Loucy (cell line): ENCODE data around the gene CRYZ.
A peak's percentile ranks its signal among the peaks of the same experiment; 100 is the strongest.

Source experiments
- H2AFZ ChIP-seq: fragments of 200-600 bp; sonication (generic); 2 replicates; pipeline ENCODE4 v1.6.0; 2016; ENCODE audit warnings: antibody characterized with exemption, mild to moderate bottlenecking, low read length, moderate library complexity
- H3F3A ChIP-seq: fragments of 200-600 bp; 2 replicates; pipeline ENCODE4 v1.6.0; 2016; ENCODE audit warnings: antibody characterized with exemption, low read depth, mild to moderate bottlenecking
- H3K27me3 ChIP-seq: fragments of 200-600 bp; sonication (generic); 2 replicates; pipeline ENCODE4 v1.6.1; 2014; ENCODE audit warnings: low read length, mild to moderate bottlenecking; ENCODE audit not compliant: insufficient read depth, poor library complexity, severe bottlenecking
- H3K36me3 ChIP-seq: fragments of 200-600 bp; sonication (generic); 2 replicates; pipeline ENCODE4 v1.6.1; 2016; ENCODE audit warnings: low read length; ENCODE audit not compliant: insufficient read depth
- H3K4me1 ChIP-seq: fragments of 200-600 bp; sonication (generic); 2 replicates; pipeline ENCODE4 v1.5.1; 2014; ENCODE audit warnings: low read length, mild to moderate bottlenecking; ENCODE audit not compliant: insufficient read depth, poor library complexity, severe bottlenecking
- H3K4me2 ChIP-seq: fragments of 200-600 bp; sonication (generic); 2 replicates; pipeline ENCODE4 v1.6.0; 2014; ENCODE audit warnings: antibody characterized with exemption, low read length, low read depth, mild to moderate bottlenecking; ENCODE audit not compliant: poor library complexity, severe bottlenecking
- H3K4me3 ChIP-seq: fragments of 200-600 bp; sonication (generic); 2 replicates; pipeline ENCODE4 v1.5.1; 2014; ENCODE audit warnings: low read length, mild to moderate bottlenecking, mixed read lengths; ENCODE audit not compliant: poor library complexity, severe bottlenecking
- H3K79me2 ChIP-seq: fragments of 200-600 bp; sonication (generic); 2 replicates; pipeline ENCODE4 v1.6.1; 2014; ENCODE audit warnings: low read length; ENCODE audit not compliant: insufficient read depth
- H3K9ac ChIP-seq: fragments of 200-600 bp; sonication (generic); 2 replicates; pipeline ENCODE4 v1.6.0; 2014; ENCODE audit warnings: mild to moderate bottlenecking, low read depth, low read length, moderate library complexity; ENCODE audit not compliant: poor library complexity, severe bottlenecking
- H3K9me2 ChIP-seq: fragments of 200-600 bp; sonication (generic); replicated peaks from 2 replicates; pipeline ENCODE4 v1.6.1; 2016; ENCODE audit warnings: low read depth, low read length, mixed read lengths
- H3K9me3 ChIP-seq: fragments of 200-600 bp; sonication (generic); 2 replicates; pipeline ENCODE4 v1.6.1; 2014; ENCODE audit warnings: mild to moderate bottlenecking, antibody characterized with exemption, low read length, low read depth; ENCODE audit not compliant: insufficient read depth
- H4K20me1 ChIP-seq: fragments of 200-600 bp; sonication (generic); 2 replicates; pipeline ENCODE4 v1.6.0; 2014; ENCODE audit warnings: antibody characterized with exemption, low read length, mild to moderate bottlenecking; ENCODE audit not compliant: insufficient read depth, poor library complexity, severe bottlenecking
- CTCF ChIP-seq: fragments of 200-600 bp; sonication (generic); conservative IDR thresholded peaks from 2 replicates; pipeline ENCODE4 v1.5.1; 2014; ENCODE audit warnings: mild to moderate bottlenecking, antibody characterized with exemption, low read length
- EZH2phosphoT487 ChIP-seq: fragments of 200-600 bp; IDR thresholded peaks from 2 replicates; pipeline ENCODE4 v1.6.1; 2018; ENCODE audit warnings: antibody characterized with exemption, mild to moderate bottlenecking, moderate library complexity, borderline replicate concordance

CRYZ gene

GRCh38 chr1:74771913-74772515, 39.2 kb upstream of the CRYZ start:
- Histone ChIP-seq H3K79me2 (no peaks in the 10 kb centered on the region), H3F3A (no peaks in the 10 kb centered on the region), H3K9me2 (no peaks in the 10 kb centered on the region), H3K4me2 (no peak overlapping the region), H2AFZ (peak overlapping the region; percentile 42), H3K4me1 (peaks cover 5% of the 10 kb centered on the region), H3K36me3 (no peaks in the 10 kb centered on the region), H3K9ac (no peak overlapping the region), H3K9me3 (no peaks in the 10 kb centered on the region), H3K27me3 (no peaks in the 10 kb centered on the region), H3K4me3 (no peak overlapping the region), H4K20me1 (no peaks in the 10 kb centered on the region)
- TF ChIP-seq CTCF (peak; percentile 76), EZH2phosphoT487 (no peak)

- H3K4me1 ChIP-seq: peaks cover under 1% of the 10 kb centered on the region
- H3K27me3 ChIP-seq: no peaks in the 10 kb centered on the region
- no peaks in the 10 kb centered on the region for H3K79me2 ChIP-seq
- H3F3A ChIP-seq: no peaks in the 10 kb centered on the region
- no peaks in the 10 kb centered on the region for H3K9me2 ChIP-seq
- no peaks in the 10 kb centered on the region for H4K20me1 ChIP-seq
- H3K9me3 ChIP-seq: no peaks in the 10 kb centered on the region
- H2AFZ ChIP-seq: no peak overlapping the region
- H3K4me2 ChIP-seq: no peak overlapping the region
- no peak overlapping the region for H3K9ac ChIP-seq
- TF ChIP-seq CTCF (peak; percentile 37), EZH2phosphoT487 (no peak)
- peaks cover 16% of the 10 kb centered on the region; the same call in 1 of the 2 replicates for H3K36me3 ChIP-seq
- no peak overlapping the region for H3K4me3 ChIP-seq
Observed at GRCh38 chr1:74767490-74767889, 34.6 kb upstream of the CRYZ start.

- Histone ChIP-seq H3K4me1 (no peaks in the 10 kb centered on the region), H3K36me3 (peaks cover 22% of the 10 kb centered on the region; the same call in 1 of the 2 replicates), H3K4me2 (no peak overlapping the region), H3K9me3 (no peaks in the 10 kb centered on the region), H3K4me3 (no peak overlapping the region), H4K20me1 (no peaks in the 10 kb centered on the region), H3K27me3 (no peaks in the 10 kb centered on the region), H2AFZ (no peak overlapping the region), H3K9ac (no peak overlapping the region), H3K79me2 (no peaks in the 10 kb centered on the region), H3F3A (no peaks in the 10 kb centered on the region), H3K9me2 (no peaks in the 10 kb centered on the region)
- no peak for TF ChIP-seq EZH2phosphoT487
- no peak for TF ChIP-seq CTCF
Observed at GRCh38 chr1:74766579-74766978, 33.7 kb upstream of the CRYZ start.
